ENCODE results near the gene TNS2. TPM values are rescaled to one million over a fixed set of nuclear protein-coding genes. Genes with fewer than 3 reads are reported as not detected.

Gene TNS2
- total and polyA plus RNA-seq, 10 of the 15 experiments (the other 5 are each of a cell fraction or from before 2014, with no cell fraction given), result 0.03 to 0.72 (median 0.16) TPM; not detected in 4

GRCh38 chr12:53014709-53015108, 35.2 kb upstream of the TNS2 start:
- WGBS (ENCODE audit: insufficient coverage, insufficient replicate concordance, low lambda C conversion rate, missing lambda C conversion rate), result 98% methylated on average over 2 of the region's 2 CpGs
- Histone ChIP-seq H4K20me1 (ENCODE audit: control insufficient read depth, insufficient read depth) (peaks cover 5% of the 10 kb centered on the region; the same call in 1 of the 2 replicates), H3K4me2 (ENCODE audit: control insufficient read depth, insufficient read depth) (peak overlapping the region; percentile 18; the same call in 1 of the 2 replicates), H3K9ac (ENCODE audit: control insufficient read depth, insufficient read depth, low read length) (no peak overlapping the region), H2AFZ (ENCODE audit: control insufficient read depth, low read depth, low read length) (no peak overlapping the region), H3K4me1 (ENCODE audit: control insufficient read depth, insufficient read depth, low read length) (no peaks in the 10 kb centered on the region), H3K27me3 (replicated peaks in 1 of 2; ENCODE audit: control insufficient read depth in 2 of 2, insufficient read depth in 2 of 2, low read length in 1 of 2) (no peaks in the 10 kb centered on the region), H3K4me3 (no peak overlapping the region), H3K36me3 (ENCODE audit: control insufficient read depth in 2 of 2, insufficient read depth in 2 of 2, low read length in 1 of 2) (peaks cover 0 to 35% of the 10 kb centered on the region in 2 experiments), H3K27ac (ENCODE audit: control insufficient read depth, insufficient read depth) (no peak overlapping the region), H3K9me3 (replicated peaks; ENCODE audit: control insufficient read depth, insufficient read depth, low read length) (no peaks in the 10 kb centered on the region), H3K79me2 (ENCODE audit: control insufficient read depth, insufficient read depth, low read length) (peaks cover 56% of the 10 kb centered on the region)
- ATAC-seq (no peak), FAIRE-seq (no peak), DNase-seq (ENCODE audit: low read depth, low spot score) (no peak)
- in situ Hi-C loops (cut with MboI), result no loop called here
- RAD21 ChIA-PET (ENCODE audit: unreplicated experiment), result interaction anchor here (1.0 kb wide), 1 partner anchor 9 kb away, joined by 3 read pairs; the partner anchor contains the start of gene EIF4B
- intact Hi-C loops (cut with micrococcal nuclease; ENCODE audit: unreplicated experiment), result no loop called here
- TF ChIP-seq BCL11A (IDR thresholded peaks at IDR 0.05; ENCODE audit: low read depth, low read length) (no peak), SREBF2 (IDR thresholded peaks at IDR 0.05; ENCODE audit: low read length) (no peak), NBN (IDR thresholded peaks at IDR 0.05) (no peak), JUND (IDR thresholded peaks at IDR 0.05; ENCODE audit: low read depth, low read length) (no peak), ZBTB4 (CRISPR knock-in tag; IDR thresholded peaks at IDR 0.05) (no peak), CEBPB (IDR thresholded peaks at IDR 0.05; ENCODE audit: borderline replicate concordance in 1 of 2, low read depth in 2 of 2, low read length in 2 of 2) (no peak), TAF1 (IDR thresholded peaks at IDR 0.05; ENCODE audit: borderline replicate concordance, low read depth, low read length) (no peak), MEF2A (IDR thresholded peaks at IDR 0.05; ENCODE audit: insufficient read depth, low read depth, low read length) (no peak), RELA (IDR thresholded peaks at IDR 0.05; ENCODE audit: borderline replicate concordance, partially characterized antibody) (no peak), TCF3 (IDR thresholded peaks at IDR 0.05; ENCODE audit: borderline replicate concordance, insufficient read depth, low read depth, low read length) (no peak), RUNX3 (IDR thresholded peaks at IDR 0.05; ENCODE audit: low read length) (no peak), SUZ12 (IDR thresholded peaks at IDR 0.05; ENCODE audit: unreplicated experiment) (no peak)
- CTCF ChIA-PET, result interaction anchor here (1.0 kb wide), 1 partner anchor 10 kb away, joined by 4 read pairs; no protein-coding TSS in a partner anchor
- POLR2A ChIA-PET, result interaction anchor here (0.5 to 1.0 kb wide), 2 partner anchors 9 to 15 kb away, joined by 3 to 5 read pairs; no protein-coding TSS in a partner anchor
- BruUV-seq (replicated peaks), result TSS peak; percentile 3
- SMC1A ChIA-PET (ENCODE audit: uncharacterized antibody, unreplicated experiment), result interaction anchor here (0.6 kb wide), 1 partner anchor 130 kb away, joined by 3 read pairs; no protein-coding TSS in a partner anchor

All from GM12878 (cell line).